NCI-H345 (cell line): ENCODE results near the gene COG5.
"Not testable (repeated sequence)": the region's sequence is repeated elsewhere in the genome, so short reads cannot be mapped to it uniquely, and the experiment has no call there.

Experiments used
- DNase-seq: peaks from one replicate; lab custom pipeline; 2025; lab: John Stamatoyannopoulos, UW

COG5 gene

DNA sequence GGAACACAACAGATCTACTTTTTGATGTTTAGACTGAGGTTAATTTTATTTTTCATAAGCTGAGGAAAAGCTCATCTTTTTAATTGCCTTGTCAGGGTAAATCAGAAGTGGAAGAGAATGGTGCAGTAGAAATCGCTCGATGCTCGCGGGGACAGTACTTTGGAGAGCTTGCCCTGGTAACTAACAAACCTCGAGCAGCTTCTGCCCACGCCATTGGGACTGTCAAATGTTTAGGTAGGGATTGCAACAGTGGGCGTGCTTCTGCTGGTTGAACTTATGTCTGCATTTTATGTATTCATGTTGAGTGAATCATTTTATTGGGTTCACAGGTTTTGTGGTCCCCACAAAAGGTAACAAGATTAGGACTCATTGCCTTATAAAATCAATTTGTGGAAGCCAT lies 406.6 kb downstream of the COG5 start:
- DNase-seq: no peak

- not testable (repeated sequence) for DNase-seq
Observed at GRCh38 chr7:107155726-107156125, 408.0 kb downstream of the COG5 start.

DNA sequence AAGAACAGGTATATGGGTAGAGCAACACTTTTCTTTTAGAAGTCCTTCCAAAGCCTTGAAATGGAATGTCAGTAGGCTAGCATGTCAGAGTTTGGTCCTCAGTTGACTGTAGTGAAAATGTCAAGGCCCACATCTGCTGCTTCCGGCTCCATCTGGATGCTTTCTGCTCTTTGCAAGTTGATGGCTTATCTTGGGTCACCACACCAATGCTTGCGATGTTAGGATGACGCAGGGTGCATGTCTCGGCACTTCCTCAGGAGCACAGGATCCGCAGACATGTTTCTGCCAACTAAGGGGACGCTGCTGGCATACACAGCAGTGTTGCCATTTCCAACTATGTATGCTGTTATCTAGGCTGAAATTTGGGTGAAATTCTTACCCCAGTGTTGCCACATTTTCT lies 408.9 kb downstream of the COG5 start:
- DNase-seq: no peak

DNA sequence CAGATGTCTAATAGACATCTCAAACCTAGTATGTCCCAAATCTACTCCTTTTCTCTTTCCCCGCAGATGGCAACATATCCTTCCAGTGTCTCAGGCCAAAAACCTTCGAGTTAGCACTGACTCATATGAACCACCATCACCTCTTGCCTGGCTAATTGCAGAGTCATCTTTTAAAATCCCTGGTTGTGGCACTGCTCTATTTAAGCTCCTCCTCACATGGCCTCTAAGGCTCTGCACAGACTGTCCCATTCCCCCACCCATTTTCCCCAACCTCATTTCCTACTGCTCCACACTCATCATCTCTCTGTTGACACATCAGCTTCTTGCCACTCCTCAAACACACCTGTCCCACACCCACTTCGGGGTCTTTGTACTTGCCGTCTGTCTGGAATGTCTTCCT lies 411.7 kb downstream of the COG5 start:
- no peak for DNase-seq
